Omental fat pad (tissue), 4 donors: ENCODE results near the gene PCSK9. TPM values are rescaled to one million over a fixed set of nuclear protein-coding genes. Genes with fewer than 3 reads are reported as not detected.

Experiments used
- ATAC-seq: fragments of 150-250 bp; one replicate; pipeline ENCODE4 v1.9.1; 2016; ENCODE audit warnings: mild to moderate bottlenecking, moderate library complexity; ENCODE audit not compliant: low FRiP score
- DNase-seq: peaks from one replicate; pipeline ENCODE4 v3.0.0-alpha.2; 2019; ENCODE audit warnings: low spot score
- CTCF ChIP-seq, 3 donors: fragments of 450-650 bp; IDR thresholded peaks; one replicate each; pipeline ENCODE4 v1.5.1; 2016 to 2017; ENCODE audit warnings: antibody characterized with exemption in 3 of 3, mild to moderate bottlenecking in 3 of 3, moderate library complexity in 2 of 3
- total RNA-seq, 4 donors: library from RNA; depleted of rRNA; stranded (reverse); fragments of >200 nt; gene quantifications; one replicate each; pipeline ENCODE4 v1.1.0, GENCODE V29; 2016

PCSK9 gene
- total RNA-seq, 4 donors from 2014 or later, result 0.56 to 0.95 (median 0.80) TPM

- ATAC-seq (no peak), DNase-seq (no peak)
- TF ChIP-seq CTCF (IDR thresholded peaks at IDR 0.05), result no peak
Observed at GRCh38 chr1:55057270-55057955, 18.1 kb downstream of the PCSK9 start.

GRCh38 chr1:55057956-55058298 is 18.6 kb downstream of the PCSK9 start:
- no peak for DNase-seq
- no peak for ATAC-seq
- no peak for TF ChIP-seq CTCF (IDR thresholded peaks at IDR 0.05)

- ATAC-seq (no peak), DNase-seq (no peak)
- no peak for TF ChIP-seq CTCF (IDR thresholded peaks at IDR 0.05)
Observed at GRCh38 chr1:55059302-55060132, 20.2 kb downstream of the PCSK9 start.

GRCh38 chr1:55060133-55060999 is 21.0 kb downstream of the PCSK9 start:
- DNase-seq, result no peak
- no peak for ATAC-seq
- no peak for TF ChIP-seq CTCF (IDR thresholded peaks at IDR 0.05)

- ATAC-seq, result no peak
- no peak for DNase-seq
- TF ChIP-seq CTCF (IDR thresholded peaks at IDR 0.05), result no peak
Observed at GRCh38 chr1:55061000-55061705, 21.8 kb downstream of the PCSK9 start.

- no peak for DNase-seq
- TF ChIP-seq CTCF (IDR thresholded peaks at IDR 0.05), result no peak
- no peak for ATAC-seq
Observed at GRCh38 chr1:55061706-55062321, 22.5 kb downstream of the PCSK9 start.
